ENCODE results near the gene VWA3A. TPM values are rescaled to one million over a fixed set of nuclear protein-coding genes. Genes with fewer than 3 reads are reported as not detected.

The VWA3A gene
- total and polyA plus RNA-seq, 2 donors (not counting 3 experiments of a cell fraction or from before 2014, with no cell fraction given): 0.12 to 0.84 TPM

- H2AFZ ChIP-seq (ENCODE audit: low read depth, low read length): no peak overlapping the region
- no peaks in the 10 kb centered on the region for H3K79me2 ChIP-seq (ENCODE audit: control insufficient read depth, insufficient read depth, low read length)
- ChIA-PET CTCF (interaction anchor here (0.5 to 2.0 kb wide), 17 partner anchors 10 to 207 kb away, joined by 3 to 12 read pairs (median 6); no protein-coding TSS in a partner anchor), POLR2A (no interaction called here)
- H4K20me1 ChIP-seq (replicated peaks; ENCODE audit: control insufficient read depth, extremely low read depth, insufficient read depth, low read length): no peaks in the 10 kb centered on the region
- no peak overlapping the region for H3K4me2 ChIP-seq (ENCODE audit: insufficient read depth, low read length)
- H3K27ac ChIP-seq (ENCODE audit: insufficient read depth, low read depth, low read length): no peak overlapping the region
- H3K9me1 ChIP-seq (replicated peaks; ENCODE audit: control insufficient read depth, extremely low read depth, insufficient read depth, low read length): no peaks in the 10 kb centered on the region
- no peaks in the 10 kb centered on the region for H3K4me1 ChIP-seq (ENCODE audit: control insufficient read depth, extremely low read depth, insufficient read depth, low read length)
- FAIRE-seq (peak; percentile 62), DNase-seq (ENCODE audit: low read depth, low spot score) (peak; percentile 6)
- H3K9ac ChIP-seq (replicated peaks; ENCODE audit: extremely low read depth, insufficient read depth, low read length): no peak overlapping the region
- dilution Hi-C loops (cut with MboI; ENCODE audit: extremely low pct_ligation_motif_present, low sequenced_read_pairs): no loop called here
- intact Hi-C loops (cut with micrococcal nuclease): no loop called here
- H3K27me3 ChIP-seq (ENCODE audit: control insufficient read depth in 2 of 2, insufficient read depth in 2 of 2, low read length in 2 of 2): peaks cover 0 to 4% of the 10 kb centered on the region in 2 experiments
- BruUV-seq (replicated peaks): no TSS peak
- no peak for TF ChIP-seq JUN (IDR thresholded peaks at IDR 0.05; ENCODE audit: borderline replicate concordance, insufficient read depth, insufficient read length, low read depth)
- peak; percentile 35 to 49 for TF ChIP-seq CTCF (IDR thresholded peaks at IDR 0.05; ENCODE audit: extremely low read depth in 1 of 2, insufficient read depth in 1 of 2, low read depth in 1 of 2, low read length in 2 of 2)
- no peak overlapping the region for H3K4me3 ChIP-seq (replicated peaks in 1 of 3; ENCODE audit: insufficient read depth in 1 of 3, low read depth in 1 of 3, low read length in 3 of 3)
- no peaks in the 10 kb centered on the region for H3K36me3 ChIP-seq (ENCODE audit: control insufficient read depth in 2 of 2, extremely low read depth in 1 of 2, insufficient read depth in 2 of 2, low read length in 2 of 2)
- no peaks in the 10 kb centered on the region for H3K9me3 ChIP-seq (replicated peaks; ENCODE audit: control insufficient read depth, insufficient read depth, low read length)
Measured at GRCh38 chr16:22141767-22142166, 49.4 kb downstream of the VWA3A start.

- no peak overlapping the region for H3K27ac ChIP-seq (ENCODE audit: insufficient read depth, low read depth, low read length)
- intact Hi-C loops (cut with micrococcal nuclease): no loop called here
- no peaks in the 10 kb centered on the region for H3K79me2 ChIP-seq (ENCODE audit: control insufficient read depth, insufficient read depth, low read length)
- no peaks in the 10 kb centered on the region for H3K4me1 ChIP-seq (ENCODE audit: control insufficient read depth, extremely low read depth, insufficient read depth, low read length)
- H4K20me1 ChIP-seq (replicated peaks; ENCODE audit: control insufficient read depth, extremely low read depth, insufficient read depth, low read length): no peaks in the 10 kb centered on the region
- POLR2A ChIA-PET: no interaction called here
- H3K27me3 ChIP-seq (ENCODE audit: control insufficient read depth in 2 of 2, insufficient read depth in 2 of 2, low read length in 2 of 2): no peaks in the 10 kb centered on the region
- TF ChIP-seq POLR2AphosphoS5 (IDR thresholded peaks at IDR 0.05; ENCODE audit: insufficient read depth, low read depth, low read length) (no peak), EZH2 (IDR thresholded peaks at IDR 0.05; ENCODE audit: borderline replicate concordance, low read depth, low read length, severe bottlenecking) (no peak), GATA2 (IDR thresholded peaks at IDR 0.05; ENCODE audit: insufficient read depth, insufficient read length, low read depth, low read length) (no peak), CTCF (IDR thresholded peaks at IDR 0.05; ENCODE audit: extremely low read depth in 1 of 2, insufficient read depth in 1 of 2, low read depth in 1 of 2, low read length in 2 of 2) (no peak), FOS (IDR thresholded peaks at IDR 0.05; ENCODE audit: borderline replicate concordance, insufficient read depth, low read length) (no peak)
- FAIRE-seq: no peak
- no peak for DNase-seq (ENCODE audit: low read depth, low spot score)
- H3K4me3 ChIP-seq (replicated peaks in 1 of 3; ENCODE audit: insufficient read depth in 1 of 3, low read depth in 1 of 3, low read length in 3 of 3): no peak overlapping the region
- H3K4me2 ChIP-seq (ENCODE audit: insufficient read depth, low read length): no peak overlapping the region
- no peaks in the 10 kb centered on the region for H3K9me1 ChIP-seq (replicated peaks; ENCODE audit: control insufficient read depth, extremely low read depth, insufficient read depth, low read length)
- no peak overlapping the region for H3K9ac ChIP-seq (replicated peaks; ENCODE audit: extremely low read depth, insufficient read depth, low read length)
- no peaks in the 10 kb centered on the region for H3K9me3 ChIP-seq (replicated peaks; ENCODE audit: control insufficient read depth, insufficient read depth, low read length)
- no peak overlapping the region for H2AFZ ChIP-seq (ENCODE audit: low read depth, low read length)
- CTCF ChIA-PET: interaction anchor here (0.6 to 1.0 kb wide), 2 partner anchors 44 to 45 kb away, joined by 4 read pairs; no protein-coding TSS in a partner anchor
- dilution Hi-C loops (cut with MboI; ENCODE audit: extremely low pct_ligation_motif_present, low sequenced_read_pairs): no loop called here
- no TSS peak for BruUV-seq (replicated peaks)
- H3K36me3 ChIP-seq (ENCODE audit: control insufficient read depth in 2 of 2, extremely low read depth in 1 of 2, insufficient read depth in 2 of 2, low read length in 2 of 2): no peaks in the 10 kb centered on the region
Measured at GRCh38 chr16:22144520-22144919, 52.2 kb downstream of the VWA3A start.

Data from endothelial cell of umbilical vein (primary cell).